H9 (cell line): ENCODE measurements around the gene RNASE7. TPM values are rescaled to one million over a fixed set of nuclear protein-coding genes. Genes with fewer than 3 reads are reported as not detected.

Experiments
- DNase-seq: peaks from one replicate; pipeline ENCODE4 v3.0.0-alpha.2; 2017
- H2AFZ ChIP-seq: one replicate; pipeline ENCODE4 v1.6.1; 2013; ENCODE audit warnings: mild to moderate bottlenecking, low read length, control low read depth, moderate library complexity
- H2AK5ac ChIP-seq: 2 replicates; pipeline ENCODE4 v1.6.1; 2013; ENCODE audit warnings: low read length, control low read depth, mixed read lengths; ENCODE audit not compliant: insufficient read length
- H2BK120ac ChIP-seq: one replicate; pipeline ENCODE4 v1.6.1; 2013; ENCODE audit warnings: low read depth, mild to moderate bottlenecking, low read length, control low read depth, inconsistent platforms; ENCODE audit not compliant: poor library complexity, severe bottlenecking
- H2BK12ac ChIP-seq: 2 replicates; pipeline ENCODE4 v1.6.1; 2013; ENCODE audit warnings: low read length, control low read depth, mixed read lengths, low read depth; ENCODE audit not compliant: insufficient read length
- H2BK15ac ChIP-seq: 2 replicates; pipeline ENCODE4 v1.6.1; 2013; ENCODE audit warnings: low read depth, low read length, control low read depth
- H2BK20ac ChIP-seq: one replicate; pipeline ENCODE4 v1.6.1; 2013; ENCODE audit warnings: low read depth, mild to moderate bottlenecking, low read length, control low read depth, inconsistent platforms; ENCODE audit not compliant: poor library complexity, severe bottlenecking
- H2BK5ac ChIP-seq: 2 replicates; pipeline ENCODE4 v1.6.1; 2013; ENCODE audit warnings: low read length, control low read depth, mixed read lengths; ENCODE audit not compliant: insufficient read length
- H3K14ac ChIP-seq: 2 replicates; pipeline ENCODE4 v1.6.1; 2013; ENCODE audit warnings: low read length, control low read depth; ENCODE audit not compliant: insufficient read depth
- H3K18ac ChIP-seq: 2 replicates; pipeline ENCODE4 v1.6.1; 2013; ENCODE audit warnings: low read depth, mild to moderate bottlenecking, mixed read lengths, low read length, control low read depth; ENCODE audit not compliant: insufficient read length
- H3K23ac ChIP-seq: 2 replicates; pipeline ENCODE4 v1.6.1; 2013; ENCODE audit warnings: low read length, control low read depth, mixed read lengths, low read depth; ENCODE audit not compliant: insufficient read length
- H3K23me2 ChIP-seq: 2 replicates; pipeline ENCODE4 v1.6.1; 2013; ENCODE audit warnings: low read depth, mild to moderate bottlenecking, mixed read lengths, low read length, control low read depth; ENCODE audit not compliant: insufficient read length, poor library complexity, severe bottlenecking
- H3K27ac ChIP-seq: 2 replicates; pipeline ENCODE4 v1.5.1; 2013; ENCODE audit warnings: low read length, control low read depth, mixed read lengths, low read depth; ENCODE audit not compliant: insufficient read length
- H3K27me3 ChIP-seq: 2 replicates; pipeline ENCODE4 v1.6.1; 2013; ENCODE audit warnings: low read length, control low read depth, inconsistent platforms; ENCODE audit not compliant: insufficient read depth
- H3K4ac ChIP-seq: 2 replicates; pipeline ENCODE4 v1.6.1; 2013; ENCODE audit warnings: low read depth, mild to moderate bottlenecking, control low read depth, inconsistent platforms, low read length, moderate library complexity
- H3K4me1 ChIP-seq: 2 replicates; pipeline ENCODE4 v1.6.1; 2013; ENCODE audit warnings: low read length, control low read depth, inconsistent platforms; ENCODE audit not compliant: insufficient read depth
- H3K4me2 ChIP-seq: 2 replicates; pipeline ENCODE4 v1.6.1; 2013; ENCODE audit warnings: low read length, control low read depth, mixed read lengths; ENCODE audit not compliant: insufficient read length, insufficient read depth
- H3K56ac ChIP-seq: 2 replicates; pipeline ENCODE4 v1.6.1; 2013; ENCODE audit warnings: low read depth, mild to moderate bottlenecking, mixed read lengths, low read length, control low read depth; ENCODE audit not compliant: insufficient read length
- H3K79me1 ChIP-seq: 2 replicates; pipeline ENCODE4 v1.6.1; 2013; ENCODE audit warnings: low read depth, mild to moderate bottlenecking, moderate library complexity, low read length, control low read depth, inconsistent platforms; ENCODE audit not compliant: insufficient read depth, poor library complexity, severe bottlenecking
- H3K79me2 ChIP-seq: 2 replicates; pipeline ENCODE4 v1.6.1; 2013; ENCODE audit warnings: low read length, control low read depth, inconsistent platforms; ENCODE audit not compliant: insufficient read depth
- H3K9ac ChIP-seq: 2 replicates; pipeline ENCODE4 v1.6.1; 2013; ENCODE audit warnings: low read length, control low read depth, mixed read lengths; ENCODE audit not compliant: insufficient read length; ENCODE audit errors: extremely low read depth
- H3K9me3 ChIP-seq: one replicate; pipeline ENCODE4 v1.6.1; 2013; ENCODE audit warnings: low read depth, low read length, inconsistent platforms; ENCODE audit not compliant: control insufficient read depth
- H3T11ph ChIP-seq: one replicate; pipeline ENCODE4 v1.6.1; 2013; ENCODE audit warnings: mild to moderate bottlenecking, low read length, control low read depth, inconsistent platforms
- H4K20me1 ChIP-seq: one replicate; pipeline ENCODE4 v1.6.1; 2013; ENCODE audit not compliant: control insufficient read depth, insufficient read length, insufficient read depth
- H4K5ac ChIP-seq: 2 replicates; pipeline ENCODE4 v1.6.1; 2013; ENCODE audit warnings: low read depth, mild to moderate bottlenecking, mixed read lengths, low read length, control low read depth; ENCODE audit not compliant: insufficient read length
- H4K8ac ChIP-seq: replicated peaks from 2 replicates; pipeline ENCODE4 v1.6.1; 2013; ENCODE audit warnings: low read length, control low read depth, mixed read lengths, low read depth; ENCODE audit not compliant: insufficient read length
- H4K91ac ChIP-seq: 2 replicates; pipeline ENCODE4 v1.6.1; 2013; ENCODE audit warnings: low read depth, mild to moderate bottlenecking, moderate library complexity, mixed read lengths, low read length, control low read depth; ENCODE audit not compliant: insufficient read length
- H3K27ac Mint-ChIP-seq, 3 experiments: 2 replicates in 2 of 3; 3 replicates in 1 of 3; pipeline ENCODE4 v1.8.0; 2020 to 2021; ENCODE audit warnings: mixed read lengths in 3 of 3, mild to moderate bottlenecking in 1 of 3, moderate library complexity in 1 of 3
- H3K27me3 Mint-ChIP-seq: 2 replicates; pipeline ENCODE4 v1.8.0; 2021; ENCODE audit warnings: low read depth, mild to moderate bottlenecking, moderate library complexity, mixed read lengths
- H3K36me3 Mint-ChIP-seq, 3 experiments: 2 replicates in 2 of 3; 3 replicates in 1 of 3; pipeline ENCODE4 v1.8.0; 2020 to 2021; ENCODE audit warnings: low read depth in 3 of 3, mixed read lengths in 3 of 3; ENCODE audit not compliant: insufficient read depth in 1 of 3
- H3K4me1 Mint-ChIP-seq, 2 experiments: 2 replicates each; pipeline ENCODE4 v1.8.0; 2020; ENCODE audit warnings: mixed read lengths in 2 of 2
- H3K4me3 Mint-ChIP-seq, 2 experiments: 2 replicates in 1 of 2; 3 replicates in 1 of 2; pipeline ENCODE4 v1.8.0; 2020 to 2021; ENCODE audit warnings: mild to moderate bottlenecking in 2 of 2, mixed read lengths in 2 of 2, moderate library complexity in 1 of 2
- H3K9me3 Mint-ChIP-seq, 2 experiments: 2 replicates in 1 of 2; 3 replicates in 1 of 2; pipeline ENCODE4 v1.8.0; 2020; ENCODE audit warnings: mild to moderate bottlenecking in 2 of 2, mixed read lengths in 2 of 2, moderate library complexity in 1 of 2
- WGBS: extraction: QIAGEN DNeasy Blood & Tissue Kit; methylation state at CpG from one replicate; pipeline ENCODE4 v1.1.7; 2013; ENCODE audit warnings: missing lambda C conversion rate, low lambda C conversion rate, mixed read lengths; ENCODE audit not compliant: insufficient read length; ENCODE audit errors: extremely low coverage; 5-methylcytosine and 5-hydroxymethylcytosine counted together
- total RNA-seq: library from RNA; stranded (reverse); gene quantifications from 2 replicates; pipeline ENCODE4 v1.2.1, GENCODE V29; 2021
- TF ChIP-seq, protein P1 (sequence below): fragments of 200-600 bp; sonication (generic); conservative IDR thresholded peaks from 3 replicates; pipeline ENCODE4 v1.8.0; 2021; ENCODE audit warnings: antibody characterized with exemption, mild to moderate bottlenecking

RNASE7 gene
- total RNA-seq, 1 experiment from 2014 or later: not detected

DNA sequence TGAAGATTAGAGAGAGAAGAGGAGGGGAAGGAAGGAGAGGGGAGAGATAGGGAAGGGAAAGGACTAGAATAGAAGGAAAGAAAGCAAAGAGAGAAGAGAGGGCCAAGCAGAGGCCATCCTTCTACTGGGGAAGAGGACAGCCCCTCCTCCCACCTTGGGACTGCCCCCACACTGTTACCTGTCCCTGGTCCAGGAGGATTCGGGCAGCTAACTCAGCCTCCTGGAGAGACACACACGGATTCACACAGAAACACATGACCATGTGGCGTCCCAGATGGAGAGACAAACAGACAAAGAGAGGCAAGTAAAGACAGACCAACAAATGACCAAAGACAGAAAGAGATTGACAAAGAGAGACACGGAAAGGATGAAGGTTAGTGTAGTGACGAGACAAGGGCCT lies 19.5 kb upstream of the RNASE7 start:
- Mint-ChIP-seq H3K9me3 (no peaks in the 10 kb centered on the region), H3K27ac (no peak overlapping the region)
- WGBS: no CpG with 5 or more reads among the region's 5 CpGs

More for the DNA sequence above, 19.5 kb upstream of the RNASE7 start:
- Histone ChIP-seq H3K79me2 (no peaks in the 10 kb centered on the region), H3K23ac (no peak overlapping the region), H2BK120ac (no peak overlapping the region), H3K9ac (no peak overlapping the region), H4K8ac (no peak overlapping the region), H3K79me1 (no peaks in the 10 kb centered on the region), H4K91ac (no peak overlapping the region), H3K4me1 (peaks cover 4% of the 10 kb centered on the region; the same call in 1 of the 2 replicates), H2AK5ac (no peak overlapping the region), H2BK5ac (no peak overlapping the region), H3K14ac (no peak overlapping the region), H3K18ac (no peak overlapping the region), H2BK20ac (no peak overlapping the region), H2AFZ (no peak overlapping the region), H2BK12ac (no peak overlapping the region), H2BK15ac (no peak overlapping the region), H3K4me2 (no peak overlapping the region), H3K27me3 (peaks cover 8% of the 10 kb centered on the region; the same call in 1 of the 2 replicates), H3K4ac (no peak overlapping the region), H4K5ac (no peak overlapping the region), H3K23me2 (peaks cover 12% of the 10 kb centered on the region), H3T11ph (no peak overlapping the region), H3K9me3 (no peaks in the 10 kb centered on the region), H4K20me1 (no peaks in the 10 kb centered on the region), H3K56ac (no peak overlapping the region), H3K27ac (no peak overlapping the region)
- peaks cover 54% of the 10 kb centered on the region for H3K27me3 Mint-ChIP-seq
- H3K4me3 Mint-ChIP-seq: peak overlapping the region in 1 of 2 experiments; percentile 7; a peak in 1 of 5 replicates
- H3K4me1 Mint-ChIP-seq: peaks cover 35 to 41% of the 10 kb centered on the region in 2 experiments
- TF ChIP-seq, protein P1, sequence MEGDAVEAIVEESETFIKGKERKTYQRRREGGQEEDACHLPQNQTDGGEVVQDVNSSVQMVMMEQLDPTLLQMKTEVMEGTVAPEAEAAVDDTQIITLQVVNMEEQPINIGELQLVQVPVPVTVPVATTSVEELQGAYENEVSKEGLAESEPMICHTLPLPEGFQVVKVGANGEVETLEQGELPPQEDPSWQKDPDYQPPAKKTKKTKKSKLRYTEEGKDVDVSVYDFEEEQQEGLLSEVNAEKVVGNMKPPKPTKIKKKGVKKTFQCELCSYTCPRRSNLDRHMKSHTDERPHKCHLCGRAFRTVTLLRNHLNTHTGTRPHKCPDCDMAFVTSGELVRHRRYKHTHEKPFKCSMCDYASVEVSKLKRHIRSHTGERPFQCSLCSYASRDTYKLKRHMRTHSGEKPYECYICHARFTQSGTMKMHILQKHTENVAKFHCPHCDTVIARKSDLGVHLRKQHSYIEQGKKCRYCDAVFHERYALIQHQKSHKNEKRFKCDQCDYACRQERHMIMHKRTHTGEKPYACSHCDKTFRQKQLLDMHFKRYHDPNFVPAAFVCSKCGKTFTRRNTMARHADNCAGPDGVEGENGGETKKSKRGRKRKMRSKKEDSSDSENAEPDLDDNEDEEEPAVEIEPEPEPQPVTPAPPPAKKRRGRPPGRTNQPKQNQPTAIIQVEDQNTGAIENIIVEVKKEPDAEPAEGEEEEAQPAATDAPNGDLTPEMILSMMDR: no peak
- peaks cover 6 to 21% (median 6%) of the 10 kb centered on the region in 3 experiments; a peak in 3 of 7 replicates for H3K36me3 Mint-ChIP-seq
- DNase-seq: peak; percentile 19
